IPS-NIHi7 (cell line): Measurements from ENCODE around the gene RIIAD1.
"Not testable (repeated sequence)": the region's sequence is repeated elsewhere in the genome, so short reads cannot be mapped to it uniquely, and the experiment has no call there.

Experiments
- DNase-seq: peaks from one replicate; pipeline ENCODE4 v3.0.0; 2012; ENCODE audit warnings: mixed read lengths; ENCODE audit errors: extremely low spot score

The RIIAD1 gene

GRCh38 chr1:151733995-151734394 lies 12.7 kb downstream of the RIIAD1 start:
- DNase-seq, result not testable (repeated sequence)

- DNase-seq, result no peak
Observed at GRCh38 chr1:151737026-151737425, 15.7 kb downstream of the RIIAD1 start.

- no peak for DNase-seq
Observed at GRCh38 chr1:151737479-151737878, 16.2 kb downstream of the RIIAD1 start.

- DNase-seq, result peak; percentile 32
Observed at GRCh38 chr1:151739590-151740355, 18.5 kb downstream of the RIIAD1 start.

GRCh38 chr1:151741516-151741915 lies 20.2 kb downstream of the RIIAD1 start:
- no peak for DNase-seq

DNA sequence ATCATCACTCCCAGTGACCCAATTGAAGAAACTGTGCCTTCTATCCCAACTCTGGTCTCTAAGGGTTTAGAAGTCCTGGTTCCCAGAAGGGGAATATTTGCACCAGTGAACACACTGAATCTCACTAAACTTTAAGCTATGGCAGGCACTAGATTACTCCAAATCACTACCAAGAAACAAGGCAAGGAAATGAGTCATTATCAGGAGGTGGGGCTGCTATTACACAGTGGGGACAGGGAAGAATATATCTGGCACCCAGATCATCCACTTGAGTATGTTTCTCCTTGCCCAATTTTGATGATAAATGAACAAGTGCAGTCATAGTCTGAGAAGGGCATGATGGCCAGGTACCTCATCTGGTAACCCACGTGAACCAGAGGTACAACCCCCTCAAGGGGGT lies 35.0 kb downstream of the RIIAD1 start:
- DNase-seq, result no peak

DNA sequence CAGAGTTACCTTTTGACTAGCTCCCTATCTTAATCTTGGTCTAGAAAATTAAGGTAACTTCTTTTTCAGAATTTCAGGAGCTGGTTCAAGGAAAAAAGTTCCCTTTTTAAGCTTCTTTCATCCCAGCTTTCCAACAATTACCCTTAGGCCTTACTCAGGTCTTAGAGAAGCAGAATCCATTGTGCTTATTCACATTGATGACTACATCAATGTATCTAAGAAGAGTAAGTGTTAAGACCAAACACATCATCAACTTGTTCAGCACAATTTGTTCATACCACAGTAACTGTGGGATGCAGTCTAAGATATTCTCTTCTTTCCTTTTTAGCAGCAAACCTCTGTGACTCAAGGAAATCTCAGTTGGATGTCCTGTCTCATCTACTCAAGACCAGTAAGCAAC lies 37.9 kb downstream of the RIIAD1 start:
- DNase-seq, result no peak

DNA sequence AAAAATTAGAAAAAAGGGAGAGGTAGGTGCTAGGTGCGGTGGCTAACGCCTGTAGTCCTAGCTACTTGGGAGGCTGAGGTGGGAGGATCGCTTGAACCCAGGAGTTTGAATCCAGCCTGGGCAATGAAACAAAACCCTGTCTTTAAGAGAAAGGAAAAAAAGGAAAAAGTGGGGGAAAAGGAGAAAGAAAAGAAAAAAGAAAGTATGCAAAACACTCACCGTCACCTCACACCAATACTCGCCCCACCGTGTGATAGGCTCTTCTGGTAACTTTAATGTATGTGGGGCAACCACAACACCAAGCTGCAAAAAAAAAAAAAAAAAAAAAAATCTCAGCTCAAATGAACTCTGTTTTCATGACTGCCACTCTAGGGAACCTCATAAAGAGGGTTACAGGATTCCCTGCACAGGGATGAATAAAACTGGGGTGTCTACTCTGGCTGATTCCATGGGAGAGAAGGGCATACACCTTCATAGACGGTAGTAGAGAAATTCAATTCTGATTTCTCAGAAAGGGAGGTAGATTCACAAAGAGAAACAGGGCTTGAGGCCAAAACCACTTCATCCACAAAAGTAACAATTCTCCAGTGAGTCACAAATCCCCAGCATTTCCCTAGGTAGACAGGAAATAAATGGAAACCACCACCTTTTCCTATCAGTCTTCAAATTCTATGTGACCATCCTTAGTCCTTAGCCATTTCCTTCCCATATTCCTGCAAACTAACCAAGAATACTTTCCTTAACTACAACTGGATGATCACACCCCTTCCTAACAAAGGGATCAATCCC lies 39.5 kb downstream of the RIIAD1 start:
- DNase-seq, result no peak

- DNase-seq, result peak; percentile 97
Observed at GRCh38 chr1:151762941-151763921, 41.9 kb downstream of the RIIAD1 start, which contains the start of gene MRPL9. Gene MRPL9, minus strand, starts transcription at chr1:151763496. Its CDS starts 17 bp downstream, at chr1:151763479.

- no peak for DNase-seq
Observed at GRCh38 chr1:151763990-151764389, 42.7 kb downstream of the RIIAD1 start.

- not testable (repeated sequence) for DNase-seq
Observed at GRCh38 chr1:151768351-151769066, 47.2 kb downstream of the RIIAD1 start.

DNA sequence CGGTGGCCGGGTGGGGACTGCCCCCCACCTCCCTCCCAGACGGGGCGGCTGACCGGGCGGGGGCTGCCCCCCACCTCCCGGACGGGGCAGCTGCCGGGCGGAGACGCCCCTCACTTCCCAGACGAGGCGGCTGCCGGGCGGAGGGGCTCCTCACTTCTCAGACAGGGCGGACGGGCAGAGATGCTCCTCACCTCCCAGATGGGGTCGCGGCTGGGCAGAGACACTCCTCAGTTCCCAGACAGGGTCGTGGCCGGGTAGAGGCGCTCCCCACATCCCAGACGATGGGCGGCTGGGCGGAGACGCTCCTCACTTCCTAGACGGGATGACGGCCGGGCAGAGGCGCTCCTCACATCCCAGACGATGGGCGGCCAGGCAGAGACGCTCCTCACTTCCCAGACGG lies 47.9 kb downstream of the RIIAD1 start:
- not testable (repeated sequence) for DNase-seq

GRCh38 chr1:151773702-151774101 lies 52.4 kb downstream of the RIIAD1 start:
- DNase-seq, result no peak

DNA sequence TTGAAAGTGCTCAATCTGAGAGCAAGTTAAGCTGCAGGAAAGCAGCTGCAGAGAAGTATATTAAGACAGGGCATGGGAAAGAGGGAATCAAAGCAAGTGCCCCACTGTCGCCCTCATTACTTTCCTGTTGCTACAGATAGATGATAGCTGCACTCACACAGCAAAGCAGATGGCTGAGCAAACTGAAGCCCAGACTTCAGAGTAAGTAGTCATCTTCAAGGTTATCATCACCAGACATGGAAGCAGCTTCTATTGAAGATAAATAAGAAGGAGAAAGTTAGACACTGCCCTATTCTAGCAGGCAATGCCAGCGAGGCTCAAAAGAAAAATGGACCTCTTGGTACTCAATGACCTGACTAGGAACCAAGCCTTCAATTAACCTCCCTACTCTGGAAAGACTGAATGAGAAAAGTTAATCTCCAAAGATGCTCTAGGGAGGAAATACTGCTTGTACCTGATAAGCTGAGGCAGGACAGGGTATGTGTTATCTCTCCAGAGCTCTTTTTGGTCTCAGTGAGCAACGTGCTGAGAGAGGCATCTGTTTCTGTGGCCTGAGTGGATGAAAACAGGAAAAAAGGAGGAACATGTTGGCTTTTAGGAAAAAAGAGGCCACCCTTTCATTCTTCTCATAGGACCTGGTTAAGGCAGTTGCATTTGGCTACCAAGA lies 53.1 kb downstream of the RIIAD1 start:
- DNase-seq, result no peak

DNA sequence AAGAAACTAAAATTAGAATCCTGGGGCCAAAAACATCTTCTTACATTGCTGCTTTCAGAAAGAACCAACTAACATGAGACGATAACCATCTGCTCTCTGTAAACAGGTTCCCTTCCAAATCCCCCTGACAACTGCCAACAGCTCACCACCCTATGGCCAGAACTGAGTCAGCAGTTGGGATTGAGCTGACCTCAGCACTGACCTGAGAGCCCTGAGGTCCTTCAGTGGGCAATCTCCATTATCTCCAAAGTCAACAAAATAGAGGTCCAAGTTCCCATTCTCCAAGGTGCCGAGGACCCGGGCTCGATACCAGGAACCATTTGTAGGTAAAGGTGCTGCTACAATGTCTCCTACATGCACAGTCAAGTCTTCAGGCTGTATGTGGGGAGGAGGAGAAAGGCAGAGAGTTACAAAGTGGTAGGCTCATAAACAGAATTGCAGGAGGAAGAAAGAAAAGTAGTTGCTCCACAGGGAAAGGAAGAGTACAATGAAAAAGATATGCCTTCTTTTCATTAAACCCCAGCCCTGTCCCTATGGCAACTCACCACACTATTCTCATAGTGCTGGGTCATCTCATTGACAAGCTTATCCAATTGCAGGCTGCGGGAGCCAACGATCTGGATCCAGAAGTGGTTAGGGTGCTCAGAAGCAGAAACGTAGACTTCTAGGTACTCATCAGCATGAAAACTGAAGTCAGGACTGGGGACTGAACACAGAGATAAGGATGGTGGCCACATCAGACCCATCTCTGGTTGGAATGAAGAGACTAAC lies 54.8 kb downstream of the RIIAD1 start:
- DNase-seq, result no peak

- no peak for DNase-seq
Observed at GRCh38 chr1:151776665-151777062, 55.3 kb downstream of the RIIAD1 start.

DNA sequence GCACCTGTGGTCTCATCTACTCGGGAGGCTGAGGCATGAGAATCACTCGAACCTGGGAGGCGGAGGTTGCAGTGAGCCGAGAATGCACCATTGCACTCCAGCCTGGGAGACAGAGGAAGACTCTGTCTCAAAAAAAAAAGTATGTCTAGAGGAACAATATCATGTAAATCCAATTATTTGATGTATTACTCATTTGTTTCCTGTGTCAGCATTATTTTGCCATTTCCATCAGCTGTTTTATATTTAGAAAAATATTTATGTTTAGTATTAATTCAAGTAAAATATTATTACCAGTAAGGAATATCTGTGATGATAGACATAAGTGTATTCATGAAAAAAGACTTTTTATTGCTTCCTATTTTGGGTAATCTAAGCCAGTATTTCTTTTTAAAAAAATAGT lies 56.0 kb downstream of the RIIAD1 start:
- DNase-seq, result no peak
